GM21515 (cell line): ENCODE results near the gene ADCYAP1R1.

ENCODE experiments used
- ATAC-seq: cut with Tn5 transposase; IDR thresholded peaks from one replicate; pipeline ENCODE4 v1.9.1; 2021; ENCODE audit not compliant: unreplicated experiment

ADCYAP1R1 gene

DNA sequence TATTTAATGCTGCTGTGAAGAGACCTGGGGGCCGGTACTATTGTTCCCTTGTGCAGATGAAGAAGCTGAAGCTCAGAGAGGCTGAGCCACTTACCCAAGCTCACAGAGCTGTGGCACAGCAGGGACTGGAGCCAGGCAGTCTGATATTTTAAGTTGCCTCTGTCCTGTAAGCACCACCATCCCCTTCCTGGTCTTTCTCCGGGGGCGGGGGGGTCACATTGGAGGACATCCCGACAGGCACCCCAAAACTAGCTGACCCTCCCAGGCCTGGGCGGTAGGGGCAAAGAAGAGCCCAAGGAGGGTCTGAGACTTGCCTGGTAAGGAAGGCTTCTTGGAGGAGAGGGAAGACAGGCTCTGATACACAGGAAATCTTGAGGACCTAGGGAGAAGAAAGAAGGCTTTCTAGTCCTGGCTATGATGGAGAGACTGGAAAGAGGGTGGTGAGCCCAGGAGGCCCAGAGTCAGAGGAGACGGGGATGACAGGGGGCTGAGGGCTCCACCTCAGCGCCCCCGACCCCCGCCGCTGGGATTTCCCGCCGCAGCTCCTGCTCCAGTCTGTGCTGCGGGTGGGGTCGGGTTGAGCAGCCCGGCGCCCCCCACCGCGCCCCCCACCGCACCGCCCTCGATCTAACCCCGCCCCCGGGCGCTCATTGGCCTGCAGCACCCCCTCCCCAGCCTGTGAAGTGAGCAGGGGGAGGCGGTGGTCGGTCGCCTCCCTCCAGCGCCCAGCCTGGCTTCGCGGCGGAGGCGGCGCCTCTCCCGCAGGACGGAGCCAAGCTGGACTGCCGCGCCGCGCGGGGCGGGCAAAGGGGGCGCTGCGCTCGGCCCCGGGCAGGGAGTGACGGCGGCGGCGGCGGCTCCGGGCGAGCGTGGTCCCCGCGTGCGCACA is at the start of gene ADCYAP1R1:
Gene ADCYAP1R1, plus strand, starts transcription at position 711 of the 889 bp plus-strand sequence. CDS start 10,957 bp downstream, outside the sequence.
- ATAC-seq: no peak

DNA sequence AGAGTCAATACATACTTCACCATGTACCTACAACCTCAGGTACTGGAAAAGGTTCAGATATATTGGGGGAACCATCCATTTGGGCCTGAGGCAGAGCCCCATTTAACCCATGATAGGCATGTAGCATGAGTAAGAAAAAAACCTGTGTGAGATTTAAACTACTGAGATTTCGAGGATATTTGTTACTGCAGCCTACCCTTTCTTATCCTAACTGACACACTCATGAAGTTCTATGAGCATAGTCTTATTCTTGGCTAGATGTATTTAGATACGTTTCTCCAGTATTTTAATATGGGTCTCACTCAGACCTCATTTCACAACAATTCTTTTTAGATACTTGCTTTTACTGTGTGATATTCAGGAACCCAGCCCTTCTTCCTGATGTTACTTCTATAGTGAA is 49.0 kb upstream of the ADCYAP1R1 start:
- no peak for ATAC-seq

DNA sequence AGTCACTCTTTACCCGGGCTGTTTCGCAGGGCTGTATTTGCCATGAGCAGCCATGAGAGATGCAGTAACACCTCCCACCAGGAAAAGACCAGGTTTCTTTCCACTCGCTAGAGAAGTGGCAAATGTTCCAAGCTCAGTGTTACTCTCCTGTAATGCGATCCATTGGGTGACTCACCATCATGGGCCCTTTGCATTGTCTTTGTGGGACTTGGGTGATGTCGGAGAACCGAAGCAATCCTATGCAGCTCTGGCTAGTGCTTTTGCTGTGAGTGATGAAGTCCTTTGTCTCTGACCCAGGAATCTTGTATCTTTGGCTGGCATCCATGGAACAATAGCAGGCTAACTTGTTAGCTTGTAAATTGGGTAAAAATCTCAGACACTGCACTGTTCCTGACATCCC is 48.4 kb upstream of the ADCYAP1R1 start:
- ATAC-seq: no peak

GRCh38 chr7:31004393-31004792 is 47.7 kb upstream of the ADCYAP1R1 start:
- ATAC-seq: no peak

- no peak for ATAC-seq
Observed at GRCh38 chr7:31006857-31007256, 45.3 kb upstream of the ADCYAP1R1 start.

GRCh38 chr7:31007634-31008033 is 44.5 kb upstream of the ADCYAP1R1 start:
- ATAC-seq: no peak

DNA sequence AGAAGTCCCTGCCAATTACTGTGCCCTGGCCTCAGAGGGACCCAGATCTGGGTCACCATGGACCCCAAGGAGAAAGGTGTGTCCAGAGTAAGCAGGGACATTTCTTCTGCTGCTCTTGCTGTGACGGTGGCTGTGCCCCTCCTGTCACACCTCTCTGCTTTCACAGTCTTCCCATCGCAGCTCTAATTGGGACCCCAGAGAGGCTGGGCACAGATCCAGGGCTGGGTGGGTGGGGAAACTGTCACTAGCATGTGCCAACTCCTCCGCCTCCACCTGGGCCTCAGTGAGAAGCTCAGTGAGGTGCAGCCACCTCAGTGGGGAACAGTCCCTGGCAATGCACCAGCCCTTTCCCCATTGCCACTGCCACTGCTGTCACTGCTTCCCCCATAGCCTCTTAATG is 37.3 kb upstream of the ADCYAP1R1 start:
- no peak for ATAC-seq

- ATAC-seq: no peak
Observed at GRCh38 chr7:31017032-31017675, 35.0 kb upstream of the ADCYAP1R1 start.

DNA sequence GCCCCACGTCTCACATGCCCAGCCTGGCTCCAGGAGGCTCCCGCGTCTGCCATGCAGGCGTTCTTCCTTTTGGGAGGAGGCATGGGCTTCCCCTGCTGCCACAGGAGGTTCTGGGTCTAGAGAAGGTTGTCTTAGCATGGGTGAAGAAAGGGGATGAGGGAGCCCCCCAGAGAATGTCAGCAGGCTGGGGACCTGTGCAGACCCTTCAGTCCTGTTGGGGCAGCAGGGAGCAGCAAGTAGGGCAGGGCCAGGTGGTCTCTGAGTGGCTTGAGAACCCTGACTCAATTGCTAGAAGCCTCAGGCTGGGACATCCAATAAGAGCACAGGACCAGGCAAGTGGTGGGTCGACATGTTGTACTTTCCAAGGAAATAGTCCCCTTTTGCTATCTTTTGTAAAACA is 34.4 kb upstream of the ADCYAP1R1 start:
- no peak for ATAC-seq

DNA sequence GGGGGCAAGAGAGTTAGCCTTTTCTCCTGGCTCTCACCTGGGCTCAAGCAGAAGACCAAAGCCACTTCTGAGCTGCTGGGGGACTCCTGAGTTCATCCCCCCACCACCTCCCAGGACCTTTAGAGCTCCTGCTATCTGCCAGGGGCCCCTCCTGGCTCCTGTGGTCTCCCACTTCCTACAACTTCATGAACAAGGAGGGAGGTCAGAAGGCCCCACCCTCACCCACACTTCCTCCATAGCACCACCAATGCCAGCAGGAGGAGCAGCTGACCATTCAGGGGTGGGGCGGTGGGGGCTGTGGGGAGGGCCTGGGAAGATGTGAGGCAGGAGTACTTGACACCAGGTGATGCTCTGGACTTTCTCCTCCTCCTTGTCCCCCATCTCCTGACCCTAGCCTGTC is 32.6 kb upstream of the ADCYAP1R1 start:
- no peak for ATAC-seq

- no peak for ATAC-seq
Observed at GRCh38 chr7:31020161-31020560, 31.9 kb upstream of the ADCYAP1R1 start.

DNA sequence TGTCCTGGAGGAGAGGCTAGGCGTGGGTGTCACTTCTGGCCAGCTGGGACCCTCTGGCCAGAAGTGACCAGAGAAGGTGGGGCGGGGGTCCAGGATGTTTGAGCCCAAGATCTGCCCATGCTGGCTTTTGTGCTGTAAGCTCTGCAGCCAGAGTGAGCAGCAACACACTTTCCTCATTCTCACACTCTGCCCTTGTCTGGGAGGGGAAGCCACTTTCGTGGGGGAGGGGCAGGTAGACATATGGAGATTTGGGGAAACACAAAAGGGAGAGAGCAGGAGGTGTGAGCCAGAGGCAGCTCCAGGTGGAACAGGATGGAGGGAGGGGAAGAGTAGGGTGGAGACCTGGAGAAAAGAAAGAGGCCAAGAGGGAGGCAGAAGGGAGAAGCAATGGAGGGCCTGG is 31.5 kb upstream of the ADCYAP1R1 start:
- no peak for ATAC-seq

DNA sequence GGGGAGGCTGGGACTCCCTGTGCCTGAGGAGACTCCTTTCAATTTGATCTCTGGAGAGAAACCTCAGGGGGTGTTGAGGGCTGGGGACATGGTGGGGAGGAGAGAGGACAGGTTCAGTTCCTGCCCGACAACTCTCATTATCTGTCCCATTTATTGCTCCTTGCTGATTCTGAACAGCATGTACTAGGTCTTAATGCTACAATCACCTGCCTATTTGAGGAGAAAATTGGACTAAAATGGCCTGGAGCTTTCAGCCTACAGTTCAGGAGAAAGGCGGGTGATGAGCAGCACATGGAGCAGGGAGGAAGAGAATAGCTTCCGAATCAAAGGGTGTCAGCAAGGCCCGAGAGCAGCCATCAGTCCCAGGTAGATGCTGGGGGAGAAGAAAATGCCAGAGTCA is 30.0 kb upstream of the ADCYAP1R1 start:
- no peak for ATAC-seq

- ATAC-seq: no peak
Observed at GRCh38 chr7:31022726-31023125, 29.4 kb upstream of the ADCYAP1R1 start.

DNA sequence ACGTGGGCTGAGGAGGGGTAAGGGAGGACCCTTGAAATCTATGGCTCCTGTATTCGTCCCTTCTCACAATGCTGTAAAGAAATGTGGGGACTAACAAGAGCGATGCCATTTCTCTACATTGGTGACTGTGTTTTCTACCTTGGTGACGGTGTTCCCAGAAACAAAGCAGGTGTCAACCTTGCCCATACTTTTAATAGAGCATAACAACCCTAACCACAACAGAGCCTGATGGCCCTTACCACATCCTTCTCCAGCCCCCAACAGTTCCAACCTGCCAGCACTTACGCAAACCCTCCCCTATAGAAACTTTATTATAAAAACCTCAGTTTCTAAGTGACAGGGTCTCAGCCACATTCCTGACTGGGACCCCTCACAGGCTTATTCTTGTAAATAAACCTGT is 28.2 kb upstream of the ADCYAP1R1 start:
- no peak for ATAC-seq

GRCh38 chr7:31027161-31027965 is 24.7 kb upstream of the ADCYAP1R1 start:
- ATAC-seq: no peak

GRCh38 chr7:31028006-31028405 is 24.1 kb upstream of the ADCYAP1R1 start:
- no peak for ATAC-seq

DNA sequence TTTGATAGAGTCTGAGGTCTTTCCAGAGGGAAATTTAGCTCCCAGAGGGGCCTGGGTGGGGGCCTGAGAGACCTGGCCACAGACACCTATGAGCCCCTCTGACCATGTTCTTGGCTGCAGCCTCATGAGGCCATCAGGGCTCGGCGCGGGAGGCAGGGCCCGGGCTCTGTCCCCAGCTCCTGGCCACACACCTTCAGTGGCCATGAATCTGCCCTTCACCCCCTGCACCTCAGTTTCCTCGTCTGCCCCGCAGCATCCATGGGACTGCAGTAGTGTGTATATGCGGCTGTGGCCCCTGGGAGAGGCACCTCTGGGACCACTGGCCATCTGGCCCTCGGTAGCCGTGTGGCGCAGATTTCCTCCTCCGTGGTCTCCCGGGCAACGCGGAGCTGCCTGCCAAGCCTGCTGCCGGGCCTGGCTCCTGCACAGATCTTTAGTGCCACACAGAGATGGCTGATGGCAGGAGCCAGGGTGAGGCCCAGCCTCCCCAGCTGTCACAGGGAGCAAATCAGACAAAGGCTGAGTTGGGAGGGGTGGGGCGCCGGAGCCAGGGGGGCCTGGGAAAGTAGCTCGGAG is 23.6 kb upstream of the ADCYAP1R1 start:
- ATAC-seq: no peak

DNA sequence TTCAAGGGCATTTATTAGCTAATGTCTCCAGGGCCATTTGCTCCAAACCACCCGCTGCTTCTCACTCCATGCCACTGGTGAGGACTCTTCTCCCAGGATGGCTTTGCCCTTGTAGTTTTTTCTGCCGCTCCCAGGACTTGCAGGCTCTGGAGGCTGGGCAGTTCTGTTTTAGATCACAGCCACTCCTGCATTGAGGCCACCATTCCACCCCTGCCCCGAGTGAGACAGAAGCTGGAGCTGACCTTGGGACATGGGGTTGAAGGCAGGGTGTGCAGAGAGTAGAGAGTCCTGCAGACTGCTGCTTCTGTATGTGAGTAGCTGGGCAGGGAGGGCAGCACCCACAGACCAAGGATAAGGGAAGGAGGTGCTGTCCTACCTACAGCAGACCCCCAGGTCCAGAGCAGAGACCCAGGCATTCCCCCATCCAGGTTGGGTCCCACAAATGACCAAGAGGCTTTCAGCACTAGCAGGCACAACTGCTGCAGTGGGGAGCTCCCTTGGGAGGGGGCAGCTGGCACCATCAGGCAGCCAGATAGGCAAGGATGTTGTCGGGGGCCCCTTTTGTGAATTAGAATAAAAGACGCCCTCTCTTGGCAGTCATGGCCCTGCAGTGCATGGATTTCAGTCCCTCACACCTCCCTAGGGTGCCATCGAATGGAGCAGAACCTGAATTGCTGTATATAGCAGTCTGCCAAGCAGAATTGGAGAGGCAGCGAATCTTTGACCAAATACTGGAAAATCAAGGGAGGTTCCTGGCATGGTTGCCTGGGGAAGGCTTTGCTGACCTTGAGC is 22.7 kb upstream of the ADCYAP1R1 start:
- no peak for ATAC-seq

- no peak for ATAC-seq
Observed at GRCh38 chr7:31033674-31034300, 18.3 kb upstream of the ADCYAP1R1 start.
